Left ventricle myocardium inferior (tissue), 1 donor: ENCODE results near the gene BCAT1. TPM values are rescaled to one million over a fixed set of nuclear protein-coding genes. Genes with fewer than 3 reads are reported as not detected.
A peak's percentile ranks its signal among the peaks of the same experiment; 100 is the strongest.

ENCODE experiments used
- DNase-seq: peaks from one replicate; pipeline ENCODE4 v3.0.0-alpha.2; 2020
- H3K27ac ChIP-seq: fragments of 200-600 bp; replicated peaks from 2 replicates; pipeline ENCODE4 v1.8.0; 2021
- H3K27me3 ChIP-seq: fragments of 200-600 bp; 2 replicates; pipeline ENCODE4 v1.8.0; 2021; ENCODE audit warnings: low read depth
- H3K36me3 ChIP-seq: fragments of 200-600 bp; 2 replicates; pipeline ENCODE4 v1.8.0; 2021
- H3K4me1 ChIP-seq: fragments of 200-600 bp; 2 replicates; pipeline ENCODE4 v1.8.0; 2021
- H3K4me3 ChIP-seq: fragments of 200-600 bp; 2 replicates; pipeline ENCODE4 v1.8.0; 2021; ENCODE audit warnings: mild to moderate bottlenecking, moderate library complexity
- H3K9me3 ChIP-seq: fragments of 200-600 bp; replicated peaks from 2 replicates; pipeline ENCODE4 v1.8.0; 2021
- CTCF ChIP-seq: fragments of 200-600 bp; IDR thresholded peaks from 2 replicates; pipeline ENCODE4 v1.8.0; 2021; ENCODE audit warnings: antibody characterized with exemption, mild to moderate bottlenecking, borderline replicate concordance
- intact Hi-C: fragments of 100-400 bp; cut with micrococcal nuclease; formaldehyde crosslinking; loops from one replicate; pipeline ENCODE4 v1.11.0; 2022
- total RNA-seq: library from RNA; stranded (reverse); fragmentation: NEBNext Ultra II Directional; extraction: Animal tissue kit (Norgen Biotek cat#: 25700); gene quantifications from one replicate; pipeline ENCODE4 v1.2.1, GENCODE V29; 2021
- donor health status: DM: no; HTN: yes; CAD: no; lungs with severe emphysema.

Gene BCAT1
- total RNA-seq, 1 donor from 2014 or later = 4.3 TPM

GRCh38 chr12:24993793-24994192 lies 44.9 kb upstream of the BCAT1 start:
- no peak for DNase-seq
- Histone ChIP-seq H3K9me3 (no peaks in the 10 kb centered on the region), H3K27me3 (peaks cover 5% of the 10 kb centered on the region), H3K4me3 (no peak overlapping the region), H3K27ac (no peak overlapping the region), H3K36me3 (no peaks in the 10 kb centered on the region), H3K4me1 (peaks cover 9% of the 10 kb centered on the region)
- TF ChIP-seq CTCF = no peak
- intact Hi-C loops = no loop called here

- Histone ChIP-seq H3K4me3 (no peak overlapping the region), H3K27ac (no peak overlapping the region), H3K27me3 (peaks cover 5% of the 10 kb centered on the region), H3K9me3 (no peaks in the 10 kb centered on the region), H3K36me3 (no peaks in the 10 kb centered on the region), H3K4me1 (no peaks in the 10 kb centered on the region)
- intact Hi-C loops = loop anchor here (1.0 kb wide), 1 partner anchor 139 kb away; no protein-coding TSS in a partner anchor
- peak; percentile 73 for TF ChIP-seq CTCF
- no peak for DNase-seq
Observed at GRCh38 chr12:24991209-24992049, 42.5 kb upstream of the BCAT1 start.

GRCh38 chr12:24989216-24989615 lies 40.3 kb upstream of the BCAT1 start:
- intact Hi-C loops = no loop called here
- DNase-seq = no peak
- Histone ChIP-seq H3K4me1 (no peaks in the 10 kb centered on the region), H3K9me3 (peaks cover 2% of the 10 kb centered on the region), H3K27me3 (peaks cover 5% of the 10 kb centered on the region), H3K4me3 (no peak overlapping the region), H3K36me3 (no peaks in the 10 kb centered on the region), H3K27ac (no peak overlapping the region)
- TF ChIP-seq CTCF = no peak

- no peak overlapping the region for H3K4me3 ChIP-seq
- H3K36me3 ChIP-seq = no peaks in the 10 kb centered on the region
- no peak for DNase-seq
- intact Hi-C loops = no loop called here
- no peaks in the 10 kb centered on the region for H3K27me3 ChIP-seq
- no peaks in the 10 kb centered on the region for H3K4me1 ChIP-seq
- H3K27ac ChIP-seq = no peak overlapping the region
- peaks cover 29% of the 10 kb centered on the region for H3K9me3 ChIP-seq
- TF ChIP-seq CTCF = no peak
Observed at GRCh38 chr12:24982250-24982649, 33.3 kb upstream of the BCAT1 start.

GRCh38 chr12:24979976-24980730 lies 31.3 kb upstream of the BCAT1 start:
- H3K27me3 ChIP-seq = no peaks in the 10 kb centered on the region
- no peak for TF ChIP-seq CTCF
- H3K4me3 ChIP-seq = no peak overlapping the region
- DNase-seq = no peak
- H3K4me1 ChIP-seq = no peaks in the 10 kb centered on the region
- peaks cover 29% of the 10 kb centered on the region for H3K9me3 ChIP-seq
- H3K36me3 ChIP-seq = no peaks in the 10 kb centered on the region
- intact Hi-C loops = no loop called here
- no peak overlapping the region for H3K27ac ChIP-seq
